Measurements from ENCODE around the gene CWF19L2. TPM values are rescaled to one million over a fixed set of nuclear protein-coding genes. Genes with fewer than 3 reads are reported as not detected.
"Not testable (repeated sequence)": the region's sequence is repeated elsewhere in the genome, so short reads cannot be mapped to it uniquely, and the experiment has no call there.

Gene CWF19L2
- total and polyA plus RNA-seq, 2 experiments from 2014 or later: 4.5 to 9.2 TPM

DNA sequence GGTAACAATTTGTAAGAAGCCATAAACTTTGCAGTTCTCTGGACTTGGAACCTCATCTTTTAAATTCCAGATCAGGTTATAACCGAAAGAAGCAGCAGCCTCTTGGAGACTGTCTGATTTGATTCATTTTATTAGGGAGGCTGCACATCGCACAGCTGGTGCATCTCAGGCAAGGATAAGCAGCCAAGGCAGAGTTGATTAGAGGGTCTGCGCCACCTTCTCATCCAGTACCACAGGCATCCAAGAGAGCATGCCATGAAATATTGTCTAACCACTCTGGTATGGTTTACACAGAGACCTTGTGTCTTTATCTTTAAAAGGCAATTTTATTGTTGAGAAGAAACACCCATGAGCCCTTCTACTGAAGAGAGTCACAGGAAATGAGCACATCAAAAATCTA, 16.2 kb upstream of the CWF19L2 start:
- peak in 1 of 2 donors; percentile 51 for DNase-seq (ENCODE audit: low read depth in 1 of 2, low spot score in 1 of 2)
- no peaks in the 10 kb centered on the region for H3K27me3 ChIP-seq
- H3K4me3 ChIP-seq: no peak overlapping the region
- TF ChIP-seq, protein P1, sequence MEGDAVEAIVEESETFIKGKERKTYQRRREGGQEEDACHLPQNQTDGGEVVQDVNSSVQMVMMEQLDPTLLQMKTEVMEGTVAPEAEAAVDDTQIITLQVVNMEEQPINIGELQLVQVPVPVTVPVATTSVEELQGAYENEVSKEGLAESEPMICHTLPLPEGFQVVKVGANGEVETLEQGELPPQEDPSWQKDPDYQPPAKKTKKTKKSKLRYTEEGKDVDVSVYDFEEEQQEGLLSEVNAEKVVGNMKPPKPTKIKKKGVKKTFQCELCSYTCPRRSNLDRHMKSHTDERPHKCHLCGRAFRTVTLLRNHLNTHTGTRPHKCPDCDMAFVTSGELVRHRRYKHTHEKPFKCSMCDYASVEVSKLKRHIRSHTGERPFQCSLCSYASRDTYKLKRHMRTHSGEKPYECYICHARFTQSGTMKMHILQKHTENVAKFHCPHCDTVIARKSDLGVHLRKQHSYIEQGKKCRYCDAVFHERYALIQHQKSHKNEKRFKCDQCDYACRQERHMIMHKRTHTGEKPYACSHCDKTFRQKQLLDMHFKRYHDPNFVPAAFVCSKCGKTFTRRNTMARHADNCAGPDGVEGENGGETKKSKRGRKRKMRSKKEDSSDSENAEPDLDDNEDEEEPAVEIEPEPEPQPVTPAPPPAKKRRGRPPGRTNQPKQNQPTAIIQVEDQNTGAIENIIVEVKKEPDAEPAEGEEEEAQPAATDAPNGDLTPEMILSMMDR (IDR thresholded peaks at IDR 0.05; ENCODE audit: low read depth, low read length): no peak
- H3K9me3 ChIP-seq (ENCODE audit: low read depth): no peaks in the 10 kb centered on the region
- H3K27ac ChIP-seq: no peak overlapping the region
- no peaks in the 10 kb centered on the region for H3K36me3 ChIP-seq
- no peaks in the 10 kb centered on the region for H3K4me1 ChIP-seq (ENCODE audit: low read depth)

DNA sequence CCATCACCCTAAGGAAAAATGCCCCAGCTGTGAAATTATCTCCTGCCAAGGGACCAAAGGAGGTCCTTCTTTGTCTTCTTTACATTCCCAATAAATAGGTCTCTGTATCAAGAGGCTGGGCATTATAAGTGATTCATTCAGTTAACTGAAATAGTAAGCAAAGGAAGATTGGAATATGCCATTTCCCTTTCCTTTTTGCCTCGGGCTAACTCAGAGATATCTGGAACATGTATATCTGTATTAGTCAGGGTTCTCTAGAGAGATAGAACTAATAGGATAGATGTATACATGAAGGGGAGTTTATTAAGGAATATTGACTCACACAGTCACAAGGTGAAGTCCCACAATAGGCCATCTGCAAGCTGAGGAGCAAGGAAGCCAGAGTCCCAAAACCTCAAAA, 15.3 kb upstream of the CWF19L2 start:
- no peak for DNase-seq (ENCODE audit: low read depth in 1 of 2, low spot score in 1 of 2)
- Histone ChIP-seq H3K36me3 (no peaks in the 10 kb centered on the region), H3K9me3 (ENCODE audit: low read depth) (no peaks in the 10 kb centered on the region), H3K27ac (no peak overlapping the region), H3K27me3 (no peaks in the 10 kb centered on the region), H3K4me3 (no peak overlapping the region), H3K4me1 (ENCODE audit: low read depth) (no peaks in the 10 kb centered on the region)
- TF ChIP-seq, protein P1 (IDR thresholded peaks at IDR 0.05; ENCODE audit: low read depth, low read length): no peak

DNA sequence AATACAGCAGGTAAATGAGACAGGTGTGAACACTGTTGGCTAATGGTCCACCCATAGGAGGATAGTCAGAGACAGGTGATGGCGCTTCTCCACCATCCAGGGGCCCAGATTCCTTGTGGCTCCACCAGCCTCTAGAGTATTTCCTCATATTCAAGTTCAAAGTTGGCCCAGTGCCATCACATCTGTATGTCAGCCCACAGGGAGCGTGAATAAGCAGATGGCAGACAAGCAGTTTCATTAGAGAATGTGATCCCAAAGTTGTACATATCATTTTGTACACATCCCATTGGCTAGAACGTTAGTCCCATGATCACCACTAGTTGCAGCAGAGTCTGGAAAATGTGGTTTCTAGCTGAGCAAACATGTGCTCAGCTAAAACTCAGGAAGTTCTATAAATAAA, 11.0 kb upstream of the CWF19L2 start:
- no peaks in the 10 kb centered on the region for H3K27me3 ChIP-seq
- TF ChIP-seq, protein P1 (IDR thresholded peaks at IDR 0.05; ENCODE audit: low read depth, low read length): no peak
- no peaks in the 10 kb centered on the region for H3K36me3 ChIP-seq
- peak in 1 of 2 donors; percentile 59 for DNase-seq (ENCODE audit: low read depth in 1 of 2, low spot score in 1 of 2)
- no peak overlapping the region for H3K4me3 ChIP-seq
- no peaks in the 10 kb centered on the region for H3K9me3 ChIP-seq (ENCODE audit: low read depth)
- H3K27ac ChIP-seq: no peak overlapping the region
- H3K4me1 ChIP-seq (ENCODE audit: low read depth): no peaks in the 10 kb centered on the region

DNA sequence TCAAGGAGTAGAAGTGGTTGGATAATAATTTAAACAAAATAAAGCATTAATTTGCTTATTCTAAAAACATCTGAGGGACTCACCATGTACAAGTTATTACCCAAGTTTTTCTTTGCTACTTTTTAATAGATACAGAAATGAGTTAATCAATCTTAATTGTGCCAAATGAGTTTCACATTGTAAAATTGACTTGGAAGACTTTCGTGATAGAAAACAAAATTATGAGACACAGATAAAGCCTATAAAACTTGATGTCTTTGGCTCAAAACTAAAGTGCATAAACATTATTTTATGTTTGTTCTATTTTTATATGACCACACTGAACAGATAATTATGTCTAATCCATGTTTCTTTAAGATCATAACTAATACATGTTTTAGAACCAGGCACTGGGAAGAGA, 10.1 kb upstream of the CWF19L2 start:
- Histone ChIP-seq H3K4me3 (no peak overlapping the region), H3K36me3 (no peaks in the 10 kb centered on the region), H3K9me3 (ENCODE audit: low read depth) (no peaks in the 10 kb centered on the region), H3K27ac (no peak overlapping the region), H3K4me1 (ENCODE audit: low read depth) (no peaks in the 10 kb centered on the region), H3K27me3 (no peaks in the 10 kb centered on the region)
- TF ChIP-seq, protein P1 (IDR thresholded peaks at IDR 0.05; ENCODE audit: low read depth, low read length): no peak
- DNase-seq (ENCODE audit: low read depth in 1 of 2, low spot score in 1 of 2): no peak

DNA sequence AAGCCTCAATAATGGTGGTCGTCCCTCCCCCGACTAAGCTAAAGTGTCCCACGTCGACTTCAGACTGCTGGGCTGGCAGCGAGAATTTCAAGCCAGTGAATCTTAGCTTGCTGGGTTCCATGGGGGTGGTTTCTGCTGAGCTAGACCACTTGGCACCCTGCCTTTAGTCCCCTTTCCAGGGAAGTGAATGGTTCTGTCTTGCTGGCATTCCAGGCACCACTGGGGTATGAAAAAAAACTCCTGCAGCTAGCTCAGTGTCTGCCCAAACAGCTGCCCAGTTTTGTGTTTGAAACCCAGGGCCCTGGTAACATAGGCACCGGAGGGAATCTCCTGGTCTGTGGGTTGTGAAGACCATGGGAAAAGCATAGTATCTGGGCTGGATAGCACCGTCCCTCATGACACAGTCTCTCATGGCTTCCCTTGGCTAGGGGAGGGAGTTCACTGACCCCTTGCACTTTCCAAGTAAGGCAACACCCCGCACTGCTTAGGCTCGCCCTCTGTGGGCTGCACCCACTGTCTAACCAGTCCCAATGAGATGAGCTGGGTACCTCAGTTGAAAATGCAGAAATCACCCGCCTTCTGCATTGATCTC, 8.7 kb upstream of the CWF19L2 start:
- not testable (repeated sequence) for DNase-seq (ENCODE audit: low read depth in 1 of 2, low spot score in 1 of 2); H3K27ac ChIP-seq; H3K36me3 ChIP-seq; H3K4me1 ChIP-seq (ENCODE audit: low read depth); H3K27me3 ChIP-seq; H3K9me3 ChIP-seq (ENCODE audit: low read depth); H3K4me3 ChIP-seq

DNA sequence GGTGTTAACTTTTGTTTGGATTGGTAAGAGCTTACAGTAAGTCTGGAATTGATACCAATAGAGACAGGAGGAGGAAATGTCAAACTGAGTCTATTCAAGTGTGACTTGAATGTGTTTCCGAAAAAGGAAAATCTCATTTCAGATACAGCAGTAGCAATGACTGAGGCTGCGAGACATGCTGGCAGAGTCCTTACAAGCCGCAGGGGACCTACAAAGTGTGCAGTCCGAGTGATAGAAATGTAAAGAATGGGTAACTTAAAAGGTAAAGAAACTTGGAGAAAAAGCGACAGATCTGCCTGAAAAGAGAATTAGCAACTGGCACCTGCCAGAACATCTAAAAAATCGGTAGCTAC, 444 bp downstream of the CWF19L2 start:
- peak; percentile 9 to 18 for DNase-seq (ENCODE audit: low read depth in 1 of 2, low spot score in 1 of 2)
- H3K4me1 ChIP-seq (ENCODE audit: low read depth): peaks cover 8% of the 10 kb centered on the region
- no peaks in the 10 kb centered on the region for H3K27me3 ChIP-seq
- H3K27ac ChIP-seq: peak overlapping the region; percentile 82
- peak overlapping the region; percentile 93 for H3K4me3 ChIP-seq
- TF ChIP-seq, protein P1 (IDR thresholded peaks at IDR 0.05; ENCODE audit: low read depth, low read length): no peak
- no peaks in the 10 kb centered on the region for H3K9me3 ChIP-seq (ENCODE audit: low read depth)
- peaks cover 3% of the 10 kb centered on the region for H3K36me3 ChIP-seq
